Measurements from ENCODE around the gene CPNE6. TPM values are rescaled to one million over a fixed set of nuclear protein-coding genes. Genes with fewer than 3 reads are reported as not detected.

CPNE6 gene
- total RNA-seq, 1 donor from 2014 or later, result not detected

GRCh38 chr14:24067133-24068082 lies 4.0 kb upstream of the CPNE6 start:
- Histone ChIP-seq H3K27me3 (ENCODE audit: control insufficient read depth, insufficient read depth, low read length) (peaks cover 6% of the 10 kb centered on the region), H3K4me3 (ENCODE audit: low read depth, low read length) (no peak overlapping the region), H3K36me3 (ENCODE audit: control insufficient read depth, insufficient read depth, low read length) (no peaks in the 10 kb centered on the region)
- no peak for FAIRE-seq
- no peak for DNase-seq (ENCODE audit: low read depth)
- no peak for TF ChIP-seq CTCF (IDR thresholded peaks at IDR 0.05; ENCODE audit: insufficient read depth, low read length, severe bottlenecking)

- peaks cover 6% of the 10 kb centered on the region for H3K27me3 ChIP-seq (ENCODE audit: control insufficient read depth, insufficient read depth, low read length)
- TF ChIP-seq CTCF (IDR thresholded peaks at IDR 0.05; ENCODE audit: insufficient read depth, low read length, severe bottlenecking), result no peak
- no peak overlapping the region for H3K4me3 ChIP-seq (ENCODE audit: low read depth, low read length)
- DNase-seq (ENCODE audit: low read depth), result no peak
- no peak for FAIRE-seq
- no peaks in the 10 kb centered on the region for H3K36me3 ChIP-seq (ENCODE audit: control insufficient read depth, insufficient read depth, low read length)
These were observed 2.5 kb upstream of the CPNE6 start for GRCh38 chr14:24068711-24069410.

GRCh38 chr14:24069411-24069735 lies 2.0 kb upstream of the CPNE6 start:
- FAIRE-seq, result no peak
- H3K36me3 ChIP-seq (ENCODE audit: control insufficient read depth, insufficient read depth, low read length), result no peaks in the 10 kb centered on the region

GRCh38 chr14:24070285-24071143 lies 848 bp upstream of the CPNE6 start:
- no peak for TF ChIP-seq CTCF (IDR thresholded peaks at IDR 0.05; ENCODE audit: insufficient read depth, low read length, severe bottlenecking)
- DNase-seq (ENCODE audit: low read depth) (no peak), FAIRE-seq (peak; percentile 7)
- H3K27me3 ChIP-seq (ENCODE audit: control insufficient read depth, insufficient read depth, low read length), result peaks cover 6% of the 10 kb centered on the region
- H3K36me3 ChIP-seq (ENCODE audit: control insufficient read depth, insufficient read depth, low read length), result no peaks in the 10 kb centered on the region
- no peak overlapping the region for H3K4me3 ChIP-seq (ENCODE audit: low read depth, low read length)

More at GRCh38 chr14:24069411-24069735, 2.0 kb upstream of the CPNE6 start:
- peaks cover 6% of the 10 kb centered on the region for H3K27me3 ChIP-seq (ENCODE audit: control insufficient read depth, insufficient read depth, low read length)
- no peak for TF ChIP-seq CTCF (IDR thresholded peaks at IDR 0.05; ENCODE audit: insufficient read depth, low read length, severe bottlenecking)
- no peak overlapping the region for H3K4me3 ChIP-seq (ENCODE audit: low read depth, low read length)
- no peak for DNase-seq (ENCODE audit: low read depth)

GRCh38 chr14:24071836-24072430 lies 571 bp downstream of the CPNE6 start:
- no peak overlapping the region for H3K4me3 ChIP-seq (ENCODE audit: low read depth, low read length)
- H3K36me3 ChIP-seq (ENCODE audit: control insufficient read depth, insufficient read depth, low read length), result no peaks in the 10 kb centered on the region
- peaks cover 6% of the 10 kb centered on the region for H3K27me3 ChIP-seq (ENCODE audit: control insufficient read depth, insufficient read depth, low read length)
- FAIRE-seq (no peak), DNase-seq (ENCODE audit: low read depth) (no peak)
- no peak for TF ChIP-seq CTCF (IDR thresholded peaks at IDR 0.05; ENCODE audit: insufficient read depth, low read length, severe bottlenecking)
